ENCODE results near the gene RESP18.

DNA sequence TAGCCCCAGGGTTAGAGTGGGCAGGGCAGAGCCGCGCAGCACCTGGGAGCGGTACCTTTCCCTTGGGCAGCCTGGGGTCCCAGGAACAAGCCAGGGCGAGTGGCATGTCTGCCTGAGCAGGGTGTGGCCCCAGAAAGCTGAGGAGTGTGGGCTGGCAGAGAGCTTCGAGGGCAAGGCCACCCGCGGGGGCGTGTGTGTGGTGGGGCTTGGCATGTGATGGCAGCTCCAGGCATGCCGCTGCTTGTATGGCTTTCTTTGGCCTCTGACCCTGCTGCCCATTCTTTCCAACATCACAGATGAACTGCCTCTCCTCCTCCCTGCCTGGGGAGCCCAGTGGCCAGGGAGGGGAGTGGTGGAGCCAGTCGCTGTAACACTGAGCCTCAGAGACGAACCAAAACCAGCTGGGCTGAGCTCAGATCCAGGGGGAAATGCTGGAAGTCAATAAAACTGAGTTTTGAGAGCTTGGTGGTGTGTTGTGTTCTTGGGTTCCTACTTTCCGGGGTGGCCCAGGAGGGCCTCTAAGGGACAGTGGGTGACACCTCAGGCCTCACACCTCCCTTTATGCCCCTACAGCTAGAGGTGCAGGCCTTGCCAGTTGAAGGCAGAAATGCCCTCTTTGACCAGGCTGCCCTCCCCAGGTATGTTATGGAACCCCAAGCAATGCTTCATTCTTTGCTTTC lies 46.0 kb downstream of the RESP18 start:
- TF ChIP-seq POLR2AphosphoS5 (IDR thresholded peaks at IDR 0.05; ENCODE audit: borderline replicate concordance, low read depth, low read length): no peak
- no peak for TF ChIP-seq EZH2 (IDR thresholded peaks at IDR 0.05)
- no peak for TF ChIP-seq FOXP2 (optimal IDR thresholded peaks at IDR 0.05; ENCODE audit: control extremely low read depth, extremely low read length, insufficient read depth)
